GM12878 (cell line): ENCODE results near the gene DAD1. TPM values are rescaled to one million over a fixed set of nuclear protein-coding genes. Genes with fewer than 3 reads are reported as not detected.
A peak's percentile ranks its signal among the peaks of the same experiment; 100 is the strongest.

Source experiments
- CBX5 ChIP-seq: sonication (generic); IDR thresholded peaks from 2 replicates; pipeline ENCODE4 v1.6.1; 2016; ENCODE audit warnings: low read depth, moderate library complexity, mild to moderate bottlenecking, inconsistent platforms
- CHD2 ChIP-seq: IDR thresholded peaks from 2 replicates; pipeline ENCODE4 v1.6.1; 2011; ENCODE audit warnings: low read depth, low read length, improper control_type of control experiment, borderline replicate concordance
- CREM ChIP-seq: IDR thresholded peaks from 2 replicates; pipeline ENCODE4 v1.6.1; 2014; ENCODE audit warnings: antibody characterized with exemption, low read depth
- E2F4 ChIP-seq: IDR thresholded peaks from 2 replicates; pipeline ENCODE4 v1.6.1; 2012; ENCODE audit warnings: low read depth, low read length, improper control_type of control experiment
- HDAC6 ChIP-seq: fragments of 200-600 bp; sonication (generic); IDR thresholded peaks from one replicate; pipeline ENCODE4 v1.8.0; 2017; ENCODE audit warnings: antibody characterized with exemption; ENCODE audit not compliant: unreplicated experiment
- JUND ChIP-seq: IDR thresholded peaks from 2 replicates; pipeline ENCODE4 v1.6.1; 2012; ENCODE audit warnings: low read depth, mild to moderate bottlenecking, low read length, improper control_type of control experiment, moderate library complexity
- MAX ChIP-seq: IDR thresholded peaks from 2 replicates; pipeline ENCODE4 v1.6.1; 2012; ENCODE audit warnings: low read depth, low read length, improper control_type of control experiment
- NR2F1 ChIP-seq: fragments of 450-650 bp; conservative IDR thresholded peaks from 2 replicates; pipeline ENCODE4 v1.6.1; 2017; ENCODE audit warnings: mild to moderate bottlenecking
- RAD51 ChIP-seq: fragments of 450-650 bp; IDR thresholded peaks from 2 replicates; pipeline ENCODE4 v1.6.1; 2016; ENCODE audit warnings: moderate library complexity, mild to moderate bottlenecking, inconsistent platforms
- RCOR1 ChIP-seq: conservative IDR thresholded peaks from 2 replicates; pipeline ENCODE4 v1.6.1; 2012; ENCODE audit warnings: low read depth, low read length, improper control_type of control experiment
- SMC3 ChIP-seq: IDR thresholded peaks from 2 replicates; pipeline ENCODE4 v1.6.1; 2011; ENCODE audit warnings: low read length, improper control_type of control experiment, borderline replicate concordance
- SREBF1 ChIP-seq: IDR thresholded peaks from 2 replicates; pipeline ENCODE4 v1.6.1; 2012; ENCODE audit warnings: mild to moderate bottlenecking, low read length
- STAT3 ChIP-seq: IDR thresholded peaks from 2 replicates; pipeline ENCODE4 v1.6.1; 2011; ENCODE audit warnings: low read depth, low read length, improper control_type of control experiment
- TCF3 ChIP-seq: IDR thresholded peaks from 2 replicates; pipeline ENCODE4 v1.6.1; 2012; ENCODE audit warnings: low read depth, mild to moderate bottlenecking, low read length, borderline replicate concordance; ENCODE audit not compliant: insufficient read depth
- WRNIP1 ChIP-seq: IDR thresholded peaks from 2 replicates; pipeline ENCODE4 v1.6.1; 2011; ENCODE audit warnings: low read depth, low read length, improper control_type of control experiment, borderline replicate concordance
- ZBED1 ChIP-seq: IDR thresholded peaks from 2 replicates; pipeline ENCODE4 v1.6.1; 2016; ENCODE audit warnings: borderline replicate concordance
- ZNF207 ChIP-seq: fragments of 450-650 bp; IDR thresholded peaks from 2 replicates; pipeline ENCODE4 v1.6.1; 2014; ENCODE audit warnings: antibody characterized with exemption, mild to moderate bottlenecking, borderline replicate concordance
- ZNF217 ChIP-seq: fragments of 450-650 bp; IDR thresholded peaks from 2 replicates; pipeline ENCODE4 v1.6.1; 2017; ENCODE audit warnings: antibody characterized with exemption, mild to moderate bottlenecking
- ZSCAN29 ChIP-seq: fragments of 450-650 bp; IDR thresholded peaks from 2 replicates; pipeline ENCODE4 v1.6.1; 2017; ENCODE audit warnings: mild to moderate bottlenecking, moderate library complexity
- polyA plus RNA-seq, 11 experiments: library from polyadenylated mRNA; depleted of rRNA in 4 of 11; unstranded in 6 of 11; stranded (reverse) in 5 of 11; fragments of >200 nt; fragmentation: Nextera tagmentation in 4 of 11; fragmentation: Illumina TruSeq in 1 of 11; extraction: Ambion mirVana in 4 of 11; extraction: Trizol in 1 of 11; gene quantifications; 1 replicate in 1 of 11; 2 replicates in 10 of 11; pipeline versions ENCODE4 v1.2.1 to v1.2.3, GENCODE V29; 2011 to 2016; ENCODE audit warnings: inconsistent platforms in 2 of 11, missing spikeins in 2 of 11, low read depth in 1 of 11
- total RNA-seq, 4 experiments: library from RNA; depleted of rRNA in 3 of 4; stranded (reverse); fragments of >200 nt in 3 of 4; fragmentation: Illumina TruSeq in 1 of 4; extraction: Trizol in 1 of 4; gene quantifications; 2 replicates each; pipeline versions ENCODE4 v1.2.1 to v1.2.3, GENCODE V29; 2013 to 2021
- TF ChIP-seq, protein P1 (sequence below): fragments of 450-650 bp; IDR thresholded peaks from 2 replicates; pipeline ENCODE4 v1.6.1; 2017; ENCODE audit warnings: mild to moderate bottlenecking
- TF ChIP-seq, protein P2 (sequence below): fragments of 450-650 bp; IDR thresholded peaks from 2 replicates; pipeline ENCODE4 v1.6.1; 2014; ENCODE audit warnings: mild to moderate bottlenecking
- TF ChIP-seq, protein P3 (sequence below): fragments of 450-650 bp; IDR thresholded peaks from 2 replicates; pipeline ENCODE4 v1.6.1; 2017; ENCODE audit warnings: low read depth, mild to moderate bottlenecking, moderate library complexity
- TF ChIP-seq, protein P4 (sequence below): fragments of 450-650 bp; conservative IDR thresholded peaks from 2 replicates; pipeline ENCODE4 v1.6.1; 2017; ENCODE audit warnings: mild to moderate bottlenecking, moderate library complexity

DAD1 gene
- total and polyA plus RNA-seq, 10 of the 15 experiments (the other 5 are each of a cell fraction or from before 2014, with no cell fraction given): 161 to 920 (median 319) TPM

DNA sequence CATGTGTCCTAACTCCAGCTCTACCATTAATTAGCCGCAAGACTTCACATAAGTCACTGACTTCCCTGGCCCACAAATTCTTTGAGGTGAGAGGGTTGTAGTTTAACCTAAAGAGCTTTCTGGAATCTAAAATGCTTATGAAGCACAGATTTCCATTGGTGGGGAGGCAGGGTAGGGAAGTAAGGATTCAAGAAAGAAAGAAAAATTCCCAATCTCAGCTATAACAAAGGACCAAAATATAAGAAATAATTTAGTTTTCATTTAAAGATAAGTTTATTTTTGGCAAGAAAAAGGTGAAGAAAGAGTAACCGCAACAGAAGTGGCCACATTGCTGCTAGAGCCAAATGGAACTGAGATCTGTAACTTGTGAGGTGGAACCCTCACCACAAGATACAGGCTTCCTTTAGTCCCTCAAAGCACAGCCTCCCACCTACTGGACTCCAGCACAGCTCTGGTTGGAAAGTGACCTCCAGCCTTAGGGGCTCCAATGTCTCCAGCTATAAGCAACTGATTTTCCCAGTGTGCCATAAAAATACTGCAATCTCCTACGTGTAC lies 23.6 kb downstream of the DAD1 start (continued):
- TF ChIP-seq, protein P1, sequence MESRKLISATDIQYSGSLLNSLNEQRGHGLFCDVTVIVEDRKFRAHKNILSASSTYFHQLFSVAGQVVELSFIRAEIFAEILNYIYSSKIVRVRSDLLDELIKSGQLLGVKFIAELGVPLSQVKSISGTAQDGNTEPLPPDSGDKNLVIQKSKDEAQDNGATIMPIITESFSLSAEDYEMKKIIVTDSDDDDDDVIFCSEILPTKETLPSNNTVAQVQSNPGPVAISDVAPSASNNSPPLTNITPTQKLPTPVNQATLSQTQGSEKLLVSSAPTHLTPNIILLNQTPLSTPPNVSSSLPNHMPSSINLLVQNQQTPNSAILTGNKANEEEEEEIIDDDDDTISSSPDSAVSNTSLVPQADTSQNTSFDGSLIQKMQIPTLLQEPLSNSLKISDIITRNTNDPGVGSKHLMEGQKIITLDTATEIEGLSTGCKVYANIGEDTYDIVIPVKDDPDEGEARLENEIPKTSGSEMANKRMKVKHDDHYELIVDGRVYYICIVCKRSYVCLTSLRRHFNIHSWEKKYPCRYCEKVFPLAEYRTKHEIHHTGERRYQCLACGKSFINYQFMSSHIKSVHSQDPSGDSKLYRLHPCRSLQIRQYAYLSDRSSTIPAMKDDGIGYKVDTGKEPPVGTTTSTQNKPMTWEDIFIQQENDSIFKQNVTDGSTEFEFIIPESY: no peak
- TF ChIP-seq CREM (peak; percentile 13; the same call in 1 of the 2 replicates), SREBF1 (no peak), ZNF217 (0 out of 2 replicates have a peak, but pooled peaks have one; percentile 12), ZBED1 (no peak), WRNIP1 (no peak), JUND (no peak), MAX (no peak; the same call in 1 of the 2 replicates), RCOR1 (no peak), TCF3 (no peak), CHD2 (peak; percentile 45; the same call in 1 of the 2 replicates), E2F4 (no peak), CBX5 (no peak), RAD51 (no peak), ZSCAN29 (no peak), NR2F1 (peak; percentile 72), ZNF207 (no peak), HDAC6 (no peak), STAT3 (no peak; the same call in 1 of the 2 replicates), SMC3 (no peak)
- TF ChIP-seq, protein P2, sequence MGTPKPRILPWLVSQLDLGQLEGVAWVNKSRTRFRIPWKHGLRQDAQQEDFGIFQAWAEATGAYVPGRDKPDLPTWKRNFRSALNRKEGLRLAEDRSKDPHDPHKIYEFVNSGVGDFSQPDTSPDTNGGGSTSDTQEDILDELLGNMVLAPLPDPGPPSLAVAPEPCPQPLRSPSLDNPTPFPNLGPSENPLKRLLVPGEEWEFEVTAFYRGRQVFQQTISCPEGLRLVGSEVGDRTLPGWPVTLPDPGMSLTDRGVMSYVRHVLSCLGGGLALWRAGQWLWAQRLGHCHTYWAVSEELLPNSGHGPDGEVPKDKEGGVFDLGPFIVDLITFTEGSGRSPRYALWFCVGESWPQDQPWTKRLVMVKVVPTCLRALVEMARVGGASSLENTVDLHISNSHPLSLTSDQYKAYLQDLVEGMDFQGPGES: no peak
- TF ChIP-seq, protein P3, sequence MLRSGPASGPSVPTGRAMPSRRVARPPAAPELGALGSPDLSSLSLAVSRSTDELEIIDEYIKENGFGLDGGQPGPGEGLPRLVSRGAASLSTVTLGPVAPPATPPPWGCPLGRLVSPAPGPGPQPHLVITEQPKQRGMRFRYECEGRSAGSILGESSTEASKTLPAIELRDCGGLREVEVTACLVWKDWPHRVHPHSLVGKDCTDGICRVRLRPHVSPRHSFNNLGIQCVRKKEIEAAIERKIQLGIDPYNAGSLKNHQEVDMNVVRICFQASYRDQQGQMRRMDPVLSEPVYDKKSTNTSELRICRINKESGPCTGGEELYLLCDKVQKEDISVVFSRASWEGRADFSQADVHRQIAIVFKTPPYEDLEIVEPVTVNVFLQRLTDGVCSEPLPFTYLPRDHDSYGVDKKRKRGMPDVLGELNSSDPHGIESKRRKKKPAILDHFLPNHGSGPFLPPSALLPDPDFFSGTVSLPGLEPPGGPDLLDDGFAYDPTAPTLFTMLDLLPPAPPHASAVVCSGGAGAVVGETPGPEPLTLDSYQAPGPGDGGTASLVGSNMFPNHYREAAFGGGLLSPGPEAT: peak; percentile 91
- TF ChIP-seq, protein P4, sequence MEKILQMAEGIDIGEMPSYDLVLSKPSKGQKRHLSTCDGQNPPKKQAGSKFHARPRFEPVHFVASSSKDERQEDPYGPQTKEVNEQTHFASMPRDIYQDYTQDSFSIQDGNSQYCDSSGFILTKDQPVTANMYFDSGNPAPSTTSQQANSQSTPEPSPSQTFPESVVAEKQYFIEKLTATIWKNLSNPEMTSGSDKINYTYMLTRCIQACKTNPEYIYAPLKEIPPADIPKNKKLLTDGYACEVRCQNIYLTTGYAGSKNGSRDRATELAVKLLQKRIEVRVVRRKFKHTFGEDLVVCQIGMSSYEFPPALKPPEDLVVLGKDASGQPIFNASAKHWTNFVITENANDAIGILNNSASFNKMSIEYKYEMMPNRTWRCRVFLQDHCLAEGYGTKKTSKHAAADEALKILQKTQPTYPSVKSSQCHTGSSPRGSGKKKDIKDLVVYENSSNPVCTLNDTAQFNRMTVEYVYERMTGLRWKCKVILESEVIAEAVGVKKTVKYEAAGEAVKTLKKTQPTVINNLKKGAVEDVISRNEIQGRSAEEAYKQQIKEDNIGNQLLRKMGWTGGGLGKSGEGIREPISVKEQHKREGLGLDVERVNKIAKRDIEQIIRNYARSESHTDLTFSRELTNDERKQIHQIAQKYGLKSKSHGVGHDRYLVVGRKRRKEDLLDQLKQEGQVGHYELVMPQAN: no peak
